Hindlimb muscle (tissue), 1 donor: ENCODE results near the gene TAGAP. TPM values are rescaled to one million over a fixed set of nuclear protein-coding genes. Genes with fewer than 3 reads are reported as not detected.

ENCODE experiments used
- DNase-seq: peaks from one replicate; pipeline ENCODE4 v3.0.0-alpha.2; 2013
- polyA plus RNA-seq: library from polyadenylated mRNA; unstranded; fragments of 120-200 nt; gene quantifications from one replicate; pipeline ENCODE4 v1.2.1, GENCODE V29; 2013; ENCODE audit not compliant: insufficient read length

Gene TAGAP
- polyA plus RNA-seq, 1 donor = 0.77 TPM

GRCh38 chr6:159071843-159072769, 27.3 kb upstream of the TAGAP start:
- DNase-seq = no peak

GRCh38 chr6:159068904-159069578, 24.2 kb upstream of the TAGAP start:
- no peak for DNase-seq

DNA sequence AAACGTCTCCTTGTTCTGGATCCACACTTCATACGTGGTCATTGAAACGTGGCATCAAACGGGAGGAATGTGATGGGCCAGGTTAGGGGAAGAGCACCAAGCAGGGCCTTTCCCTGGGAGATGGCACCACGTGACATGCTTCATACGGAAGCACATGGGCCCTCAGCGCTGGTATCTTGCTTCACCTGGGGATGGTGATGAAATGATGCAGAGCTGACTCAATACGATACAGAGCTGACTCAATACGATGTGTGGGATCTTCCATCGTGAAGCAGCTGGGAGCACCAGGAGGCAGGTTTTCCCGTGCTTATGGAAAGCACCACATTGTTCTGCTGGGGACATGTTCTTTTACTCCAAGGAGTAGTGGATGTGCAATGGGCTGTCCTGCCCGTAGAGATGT, 22.5 kb upstream of the TAGAP start:
- no peak for DNase-seq

DNA sequence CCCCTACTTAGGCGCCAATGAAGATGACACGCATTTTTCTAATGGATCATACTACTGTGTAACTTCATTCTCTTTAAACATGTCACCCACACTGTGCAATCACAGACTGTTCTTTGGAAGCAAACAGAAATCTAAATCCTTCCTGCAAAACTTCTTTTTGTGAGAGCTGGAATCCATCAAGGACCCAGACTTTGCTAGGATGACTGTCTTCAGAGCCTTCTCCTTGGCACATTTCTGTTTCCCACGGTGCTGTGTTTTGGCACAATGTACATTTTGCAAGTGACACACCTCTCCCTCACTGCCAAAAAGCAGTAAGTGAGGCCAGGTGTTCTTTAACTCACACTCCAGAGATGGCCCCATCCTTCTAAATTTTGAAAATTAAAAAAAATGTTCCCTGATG, 21.7 kb upstream of the TAGAP start:
- DNase-seq = no peak

DNA sequence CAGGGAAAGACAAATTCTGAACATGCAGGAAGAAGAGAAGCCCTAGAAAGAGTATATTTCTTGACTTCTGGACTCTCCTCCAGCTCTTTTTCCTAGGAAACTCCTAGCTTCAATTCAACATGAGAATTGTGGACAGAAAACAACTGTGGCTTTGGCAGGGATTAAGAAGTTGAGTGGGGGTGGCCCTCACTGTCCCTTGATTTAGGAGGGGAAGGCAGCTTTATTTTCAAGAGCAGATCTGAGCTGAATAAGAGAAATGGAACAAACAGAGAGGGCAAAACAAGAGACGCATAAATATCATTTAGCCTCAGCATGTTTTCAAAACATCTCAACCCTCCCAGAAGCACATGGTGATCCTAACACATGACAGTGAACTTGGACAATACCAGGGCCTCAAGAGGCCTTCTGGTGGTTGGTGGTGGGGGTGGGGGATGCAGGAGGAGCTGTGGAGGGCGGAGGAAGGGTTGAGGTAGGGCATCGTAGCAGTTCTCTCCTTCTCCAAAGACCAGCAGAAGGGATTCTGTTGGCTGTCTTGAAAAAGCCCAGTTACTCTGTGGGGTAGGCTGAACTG, 21.1 kb upstream of the TAGAP start:
- no peak for DNase-seq

- no peak for DNase-seq
Measured at GRCh38 chr6:159065091-159065490, 20.3 kb upstream of the TAGAP start.

DNA sequence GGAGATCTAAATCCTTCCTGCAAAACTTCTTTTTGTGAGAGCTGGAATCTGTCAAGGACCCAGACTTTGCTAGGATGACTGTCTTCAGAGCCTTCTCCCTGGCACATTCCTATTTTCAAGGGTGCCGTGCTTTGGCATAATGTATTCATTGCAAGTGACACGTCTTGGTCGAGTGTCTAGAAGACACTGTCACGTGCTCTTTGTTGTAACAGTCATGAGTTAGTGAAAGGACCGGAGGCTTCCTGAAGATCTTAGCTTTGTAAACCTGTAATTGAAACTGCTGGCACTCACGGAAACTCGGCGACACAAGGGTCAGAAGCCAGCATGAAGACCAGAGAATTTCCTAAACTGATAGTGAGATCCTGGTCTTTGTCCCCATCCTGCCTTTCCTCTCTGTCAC, 19.7 kb upstream of the TAGAP start:
- no peak for DNase-seq

GRCh38 chr6:159063549-159063948, 18.8 kb upstream of the TAGAP start:
- DNase-seq = no peak

- no peak for DNase-seq
Measured at GRCh38 chr6:159062976-159063375, 18.2 kb upstream of the TAGAP start.

- DNase-seq = no peak
Measured at GRCh38 chr6:159062564-159062945, 17.8 kb upstream of the TAGAP start.

GRCh38 chr6:159061805-159062563, 17.2 kb upstream of the TAGAP start:
- no peak for DNase-seq

- no peak for DNase-seq
Measured at GRCh38 chr6:159061146-159061545, 16.4 kb upstream of the TAGAP start.

DNA sequence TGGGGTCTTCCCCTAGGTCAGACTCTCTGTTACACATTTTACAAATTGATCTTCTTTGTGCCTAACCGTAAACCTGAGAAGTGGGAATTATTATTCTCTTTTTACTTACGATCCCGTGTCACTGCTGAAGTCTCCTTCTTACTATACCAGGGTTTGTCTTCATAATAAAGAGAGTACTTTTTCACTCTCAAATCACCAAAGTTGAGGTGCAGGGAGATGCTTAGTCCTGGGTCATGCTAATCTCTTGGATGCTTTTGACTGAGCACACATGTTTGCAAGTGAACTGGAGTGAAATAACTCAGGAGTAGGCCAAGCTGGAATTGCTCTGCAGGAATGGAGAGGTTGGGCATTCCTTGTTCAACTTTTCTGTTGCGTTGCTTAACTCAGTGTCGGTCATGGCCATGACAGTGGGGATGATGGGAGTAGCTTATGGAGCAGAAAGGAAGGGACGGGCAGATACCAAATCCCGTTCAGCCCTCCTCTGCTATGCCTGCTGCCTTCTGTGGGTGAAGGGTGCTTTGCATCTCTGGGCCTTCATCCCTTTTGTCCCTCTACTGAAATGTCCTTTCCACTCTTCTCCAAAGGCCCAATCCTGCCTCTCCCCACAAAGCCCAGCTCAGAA, 15.2 kb upstream of the TAGAP start:
- no peak for DNase-seq

GRCh38 chr6:159059141-159059540, 14.3 kb upstream of the TAGAP start:
- no peak for DNase-seq

DNA sequence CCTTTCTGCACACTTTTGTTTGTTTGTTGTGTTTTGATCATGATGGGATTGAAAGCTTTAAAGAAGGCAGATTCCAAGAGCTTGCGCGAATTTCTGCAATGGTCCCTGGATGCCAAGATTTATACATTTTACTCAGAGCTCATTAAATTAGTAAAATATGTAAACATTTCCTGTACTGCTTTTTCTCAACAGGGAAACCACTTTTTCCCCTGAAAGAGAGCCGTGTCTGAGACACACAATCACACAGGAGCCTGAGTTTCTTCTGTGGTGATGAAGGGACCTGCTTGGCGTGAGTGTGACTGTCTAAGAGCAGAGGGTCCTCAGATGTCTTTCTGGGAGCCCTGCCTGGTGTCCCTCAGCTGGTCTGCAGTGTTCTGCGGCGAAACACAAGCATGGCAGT, 12.1 kb upstream of the TAGAP start:
- no peak for DNase-seq

DNA sequence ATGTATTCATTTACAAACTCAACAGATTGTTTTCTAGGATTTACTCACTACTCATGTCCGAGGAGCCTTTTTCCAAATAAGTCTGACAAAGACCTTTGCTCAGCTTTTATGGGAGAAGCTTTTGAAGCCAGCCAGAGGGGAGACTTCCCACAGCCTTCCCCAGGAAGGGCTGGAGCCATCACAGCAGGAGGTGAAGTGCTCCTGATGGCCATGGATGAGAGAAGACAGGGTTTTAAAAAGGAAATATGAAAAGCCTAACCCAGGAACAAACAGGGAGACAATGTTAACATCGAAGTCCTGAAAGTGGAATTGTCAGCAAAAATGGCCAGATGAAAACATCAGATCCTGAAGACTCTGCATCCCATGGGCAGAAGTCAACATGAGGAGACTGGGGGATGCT, 11.6 kb upstream of the TAGAP start:
- DNase-seq = no peak

DNA sequence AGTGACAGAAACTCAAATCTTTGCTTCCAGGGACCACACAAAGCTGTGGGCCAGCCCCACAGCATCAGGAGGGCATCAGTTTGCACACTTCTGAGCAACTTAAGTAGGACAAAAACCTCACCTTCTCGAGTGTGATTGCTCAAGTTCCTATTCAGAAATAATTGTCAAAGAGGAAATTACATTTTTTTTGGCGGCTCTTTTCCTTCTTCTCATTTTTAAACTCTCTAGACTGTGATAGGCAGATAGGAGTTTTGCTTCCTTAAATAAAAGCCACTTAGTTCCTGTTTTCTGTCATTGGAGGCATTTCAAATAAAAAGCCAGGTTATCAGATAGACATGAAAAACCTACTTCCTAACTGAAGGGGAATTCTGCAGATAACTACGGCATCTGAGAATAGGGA, 11.2 kb upstream of the TAGAP start:
- no peak for DNase-seq

GRCh38 chr6:159053781-159054398, 9.1 kb upstream of the TAGAP start:
- DNase-seq = no peak

- no peak for DNase-seq
Measured at GRCh38 chr6:159052720-159053119, 7.9 kb upstream of the TAGAP start.

GRCh38 chr6:159047891-159048685, 3.3 kb upstream of the TAGAP start:
- no peak for DNase-seq

DNA sequence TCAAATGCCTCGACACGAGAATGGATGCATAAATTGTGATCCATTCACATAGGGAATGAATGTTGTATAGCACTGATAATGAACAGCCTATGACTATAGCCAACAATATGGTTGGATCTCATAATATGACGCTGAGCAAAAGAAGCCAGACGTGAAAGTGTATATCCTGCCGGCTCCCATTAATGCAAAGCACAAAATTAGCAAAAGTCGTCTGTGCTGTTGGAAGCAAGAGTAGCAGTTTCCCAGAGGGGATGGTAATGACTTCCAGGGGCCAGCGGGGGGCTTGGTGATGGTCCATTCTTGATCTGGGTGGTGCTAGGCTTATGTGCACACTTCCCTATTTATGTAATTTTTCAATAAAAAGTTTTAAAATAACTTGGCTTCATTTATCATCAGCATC, 1.0 kb upstream of the TAGAP start:
- DNase-seq = no peak
